WTC11 (cell line): ENCODE results near the gene SNU13. TPM values are rescaled to one million over a fixed set of nuclear protein-coding genes. Genes with fewer than 3 reads are reported as not detected.

ENCODE experiments used
- ATAC-seq: fragments of 200-7000 bp; cut with Tn5 transposase; 2 replicates; pipeline ENCODE4 v1.10.0; 2021; ENCODE audit warnings: mild to moderate bottlenecking, moderate library complexity
- CTCF ChIA-PET: fragments of 300-600 bp; sonication (Branson Sonifier 250); formaldehyde crosslinking; loops from one replicate; lab custom pipeline; 2021; ENCODE audit warnings: antibody characterized with exemption; lab: Charles Lee
- POLR2A ChIA-PET: fragments of 350-600 bp; sonication (Branson Sonifier 250); formaldehyde crosslinking; loops from one replicate; lab custom pipeline; 2021; ENCODE audit warnings: antibody characterized with exemption; lab: Charles Lee
- DNase-seq: peaks from one replicate; pipeline ENCODE4 v3.0.0; 2021; ENCODE audit warnings: low spot score
- H3K27ac Mint-ChIP-seq: 2 replicates; pipeline ENCODE4 v1.8.0; 2021; ENCODE audit warnings: mixed read lengths
- H3K27me3 Mint-ChIP-seq: 2 replicates; pipeline ENCODE4 v1.8.0; 2021; ENCODE audit warnings: low read depth, mild to moderate bottlenecking, moderate library complexity, mixed read lengths
- H3K36me3 Mint-ChIP-seq: 2 replicates; pipeline ENCODE4 v1.8.0; 2021; ENCODE audit warnings: mixed read lengths
- H3K4me1 Mint-ChIP-seq: 2 replicates; pipeline ENCODE4 v1.8.0; 2022; ENCODE audit warnings: mixed read lengths
- H3K4me3 Mint-ChIP-seq: 2 replicates; pipeline ENCODE4 v1.8.0; 2021; ENCODE audit warnings: mild to moderate bottlenecking, moderate library complexity, mixed read lengths
- H3K9me3 Mint-ChIP-seq: 2 replicates; pipeline ENCODE4 v1.8.0; 2021; ENCODE audit warnings: mixed read lengths
- GRHL2 ChIP-seq: fragments of 250-450 bp; sonication (Bioruptor Pico); IDR thresholded peaks from 2 replicates; pipeline ENCODE4 v1.8.0; 2022; ENCODE audit warnings: mild to moderate bottlenecking, moderate library complexity; ENCODE audit not compliant: insufficient replicate concordance, severe bottlenecking
- GTF2I ChIP-seq: fragments of 250-450 bp; sonication (Bioruptor Pico); conservative IDR thresholded peaks from 2 replicates; pipeline ENCODE4 v1.4.0; 2021; ENCODE audit warnings: mild to moderate bottlenecking
- JAZF1 ChIP-seq: fragments of 250-450 bp; sonication (Bioruptor Pico); IDR thresholded peaks from 2 replicates; pipeline ENCODE4 v1.9.0; 2021; ENCODE audit warnings: moderate library complexity, mild to moderate bottlenecking, inconsistent platforms
- MYBL2 ChIP-seq: sonication (generic); formaldehyde crosslinking; IDR thresholded peaks from 2 replicates; pipeline ENCODE4 v1.8.1; 2023; ENCODE audit warnings: mild to moderate bottlenecking, moderate library complexity, missing genetic modification reagents
- NFYB ChIP-seq: sonication (generic); formaldehyde crosslinking; conservative IDR thresholded peaks from 2 replicates; pipeline ENCODE4 v1.8.0; 2022; ENCODE audit warnings: low read depth, missing genetic modification reagents
- RELA ChIP-seq: sonication (generic); formaldehyde crosslinking; IDR thresholded peaks from 2 replicates; pipeline ENCODE4 v1.8.1; 2022; ENCODE audit warnings: missing genetic modification reagents, mild to moderate bottlenecking, borderline replicate concordance
- RORB ChIP-seq: fragments of 250-450 bp; sonication (Bioruptor Pico); IDR thresholded peaks from 2 replicates; pipeline ENCODE4 v1.9.0; 2021; ENCODE audit warnings: mild to moderate bottlenecking
- ZNF396 ChIP-seq: fragments of 250-450 bp; sonication (Bioruptor Pico); IDR thresholded peaks from 2 replicates; pipeline ENCODE4 v1.8.0; 2021; ENCODE audit warnings: mild to moderate bottlenecking, moderate library complexity, borderline replicate concordance
- ZNF671 ChIP-seq: fragments of 250-450 bp; sonication (Bioruptor Pico); IDR thresholded peaks from 2 replicates; pipeline ENCODE4 v1.8.0; 2021; ENCODE audit warnings: mild to moderate bottlenecking
- total RNA-seq: library from RNA; stranded (reverse); gene quantifications from 3 replicates; pipeline ENCODE4 v1.2.3, GENCODE V29; 2021
- TF ChIP-seq, protein P1 (sequence below): sonication (generic); formaldehyde crosslinking; IDR thresholded peaks from 2 replicates; pipeline ENCODE4 v1.8.0; 2023; ENCODE audit warnings: missing genetic modification reagents, mild to moderate bottlenecking, borderline replicate concordance
- TF ChIP-seq, protein P2 (sequence below): sonication (generic); formaldehyde crosslinking; IDR thresholded peaks from 2 replicates; pipeline ENCODE4 v1.8.0; 2022; ENCODE audit warnings: mild to moderate bottlenecking, missing genetic modification reagents
- TF ChIP-seq, protein P3 (sequence below): fragments of 250-450 bp; sonication (Bioruptor Pico); IDR thresholded peaks from 2 replicates; pipeline ENCODE4 v1.9.0; 2021; ENCODE audit warnings: mild to moderate bottlenecking
- TF ChIP-seq, protein P4 (sequence below): sonication (generic); formaldehyde crosslinking; IDR thresholded peaks from 2 replicates; pipeline ENCODE4 v1.8.1; 2023; ENCODE audit warnings: mild to moderate bottlenecking, moderate library complexity, missing genetic modification reagents
- TF ChIP-seq, protein P5 (sequence below): sonication (generic); formaldehyde crosslinking; IDR thresholded peaks from 2 replicates; pipeline ENCODE4 v1.8.1; 2022; ENCODE audit warnings: mild to moderate bottlenecking, missing genetic modification reagents, moderate library complexity, borderline replicate concordance

The SNU13 gene
- total RNA-seq, 1 experiment from 2014 or later, result 207 TPM

DNA sequence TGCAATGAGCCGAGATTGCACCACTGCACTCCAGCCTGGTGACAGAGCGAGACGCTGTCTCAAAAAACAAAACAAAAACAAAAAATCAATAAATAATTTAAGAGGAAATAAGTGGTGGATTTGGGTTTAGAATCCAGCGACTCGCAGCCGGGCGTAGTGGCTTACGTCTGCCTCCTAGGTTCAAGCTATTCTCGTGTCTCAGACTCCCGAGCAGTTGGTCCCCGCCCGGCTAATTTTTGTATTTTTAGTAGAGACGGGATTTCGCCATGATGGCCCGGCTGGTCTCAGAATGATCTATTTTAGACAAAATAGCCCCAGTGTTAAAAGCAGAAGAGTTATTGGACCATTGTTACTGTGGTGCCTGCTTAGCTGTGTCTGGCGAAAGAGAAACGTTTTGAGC is 29.8 kb downstream of the SNU13 start (continued):
- TF ChIP-seq, protein P1, sequence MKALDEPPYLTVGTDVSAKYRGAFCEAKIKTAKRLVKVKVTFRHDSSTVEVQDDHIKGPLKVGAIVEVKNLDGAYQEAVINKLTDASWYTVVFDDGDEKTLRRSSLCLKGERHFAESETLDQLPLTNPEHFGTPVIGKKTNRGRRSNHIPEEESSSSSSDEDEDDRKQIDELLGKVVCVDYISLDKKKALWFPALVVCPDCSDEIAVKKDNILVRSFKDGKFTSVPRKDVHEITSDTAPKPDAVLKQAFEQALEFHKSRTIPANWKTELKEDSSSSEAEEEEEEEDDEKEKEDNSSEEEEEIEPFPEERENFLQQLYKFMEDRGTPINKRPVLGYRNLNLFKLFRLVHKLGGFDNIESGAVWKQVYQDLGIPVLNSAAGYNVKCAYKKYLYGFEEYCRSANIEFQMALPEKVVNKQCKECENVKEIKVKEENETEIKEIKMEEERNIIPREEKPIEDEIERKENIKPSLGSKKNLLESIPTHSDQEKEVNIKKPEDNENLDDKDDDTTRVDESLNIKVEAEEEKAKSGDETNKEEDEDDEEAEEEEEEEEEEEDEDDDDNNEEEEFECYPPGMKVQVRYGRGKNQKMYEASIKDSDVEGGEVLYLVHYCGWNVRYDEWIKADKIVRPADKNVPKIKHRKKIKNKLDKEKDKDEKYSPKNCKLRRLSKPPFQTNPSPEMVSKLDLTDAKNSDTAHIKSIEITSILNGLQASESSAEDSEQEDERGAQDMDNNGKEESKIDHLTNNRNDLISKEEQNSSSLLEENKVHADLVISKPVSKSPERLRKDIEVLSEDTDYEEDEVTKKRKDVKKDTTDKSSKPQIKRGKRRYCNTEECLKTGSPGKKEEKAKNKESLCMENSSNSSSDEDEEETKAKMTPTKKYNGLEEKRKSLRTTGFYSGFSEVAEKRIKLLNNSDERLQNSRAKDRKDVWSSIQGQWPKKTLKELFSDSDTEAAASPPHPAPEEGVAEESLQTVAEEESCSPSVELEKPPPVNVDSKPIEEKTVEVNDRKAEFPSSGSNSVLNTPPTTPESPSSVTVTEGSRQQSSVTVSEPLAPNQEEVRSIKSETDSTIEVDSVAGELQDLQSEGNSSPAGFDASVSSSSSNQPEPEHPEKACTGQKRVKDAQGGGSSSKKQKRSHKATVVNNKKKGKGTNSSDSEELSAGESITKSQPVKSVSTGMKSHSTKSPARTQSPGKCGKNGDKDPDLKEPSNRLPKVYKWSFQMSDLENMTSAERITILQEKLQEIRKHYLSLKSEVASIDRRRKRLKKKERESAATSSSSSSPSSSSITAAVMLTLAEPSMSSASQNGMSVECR (CRISPR knock-in tag), result no peak
- TF ChIP-seq, protein P2, sequence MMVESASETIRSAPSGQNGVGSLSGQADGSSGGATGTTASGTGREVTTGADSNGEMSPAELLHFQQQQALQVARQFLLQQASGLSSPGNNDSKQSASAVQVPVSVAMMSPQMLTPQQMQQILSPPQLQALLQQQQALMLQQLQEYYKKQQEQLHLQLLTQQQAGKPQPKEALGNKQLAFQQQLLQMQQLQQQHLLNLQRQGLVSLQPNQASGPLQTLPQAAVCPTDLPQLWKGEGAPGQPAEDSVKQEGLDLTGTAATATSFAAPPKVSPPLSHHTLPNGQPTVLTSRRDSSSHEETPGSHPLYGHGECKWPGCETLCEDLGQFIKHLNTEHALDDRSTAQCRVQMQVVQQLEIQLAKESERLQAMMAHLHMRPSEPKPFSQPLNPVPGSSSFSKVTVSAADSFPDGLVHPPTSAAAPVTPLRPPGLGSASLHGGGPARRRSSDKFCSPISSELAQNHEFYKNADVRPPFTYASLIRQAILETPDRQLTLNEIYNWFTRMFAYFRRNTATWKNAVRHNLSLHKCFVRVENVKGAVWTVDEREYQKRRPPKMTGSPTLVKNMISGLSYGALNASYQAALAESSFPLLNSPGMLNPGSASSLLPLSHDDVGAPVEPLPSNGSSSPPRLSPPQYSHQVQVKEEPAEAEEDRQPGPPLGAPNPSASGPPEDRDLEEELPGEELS (CRISPR knock-in tag), result no peak
- TF ChIP-seq, protein P3, sequence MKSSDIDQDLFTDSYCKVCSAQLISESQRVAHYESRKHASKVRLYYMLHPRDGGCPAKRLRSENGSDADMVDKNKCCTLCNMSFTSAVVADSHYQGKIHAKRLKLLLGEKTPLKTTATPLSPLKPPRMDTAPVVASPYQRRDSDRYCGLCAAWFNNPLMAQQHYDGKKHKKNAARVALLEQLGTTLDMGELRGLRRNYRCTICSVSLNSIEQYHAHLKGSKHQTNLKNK, result no peak
- no peak for TF ChIP-seq ZNF671 (CRISPR knock-in tag)
- TF ChIP-seq, protein P4, sequence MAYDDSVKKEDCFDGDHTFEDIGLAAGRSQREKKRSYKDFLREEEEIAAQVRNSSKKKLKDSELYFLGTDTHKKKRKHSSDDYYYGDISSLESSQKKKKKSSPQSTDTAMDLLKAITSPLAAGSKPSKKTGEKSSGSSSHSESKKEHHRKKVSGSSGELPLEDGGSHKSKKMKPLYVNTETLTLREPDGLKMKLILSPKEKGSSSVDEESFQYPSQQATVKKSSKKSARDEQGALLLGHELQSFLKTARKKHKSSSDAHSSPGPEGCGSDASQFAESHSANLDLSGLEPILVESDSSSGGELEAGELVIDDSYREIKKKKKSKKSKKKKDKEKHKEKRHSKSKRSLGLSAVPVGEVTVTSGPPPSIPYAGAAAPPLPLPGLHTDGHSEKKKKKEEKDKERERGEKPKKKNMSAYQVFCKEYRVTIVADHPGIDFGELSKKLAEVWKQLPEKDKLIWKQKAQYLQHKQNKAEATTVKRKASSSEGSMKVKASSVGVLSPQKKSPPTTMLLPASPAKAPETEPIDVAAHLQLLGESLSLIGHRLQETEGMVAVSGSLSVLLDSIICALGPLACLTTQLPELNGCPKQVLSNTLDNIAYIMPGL, result no peak
- no peak for TF ChIP-seq MYBL2 (CRISPR knock-in tag)
- TF ChIP-seq ZNF396 (CRISPR knock-in tag), result no peak
- TF ChIP-seq JAZF1 (CRISPR knock-in tag), result no peak
- TF ChIP-seq RELA, result no peak
- TF ChIP-seq, protein P5, sequence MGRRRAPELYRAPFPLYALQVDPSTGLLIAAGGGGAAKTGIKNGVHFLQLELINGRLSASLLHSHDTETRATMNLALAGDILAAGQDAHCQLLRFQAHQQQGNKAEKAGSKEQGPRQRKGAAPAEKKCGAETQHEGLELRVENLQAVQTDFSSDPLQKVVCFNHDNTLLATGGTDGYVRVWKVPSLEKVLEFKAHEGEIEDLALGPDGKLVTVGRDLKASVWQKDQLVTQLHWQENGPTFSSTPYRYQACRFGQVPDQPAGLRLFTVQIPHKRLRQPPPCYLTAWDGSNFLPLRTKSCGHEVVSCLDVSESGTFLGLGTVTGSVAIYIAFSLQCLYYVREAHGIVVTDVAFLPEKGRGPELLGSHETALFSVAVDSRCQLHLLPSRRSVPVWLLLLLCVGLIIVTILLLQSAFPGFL (CRISPR knock-in tag), result no peak
- TF ChIP-seq, all 79 proteins: peak for 0

DNA sequence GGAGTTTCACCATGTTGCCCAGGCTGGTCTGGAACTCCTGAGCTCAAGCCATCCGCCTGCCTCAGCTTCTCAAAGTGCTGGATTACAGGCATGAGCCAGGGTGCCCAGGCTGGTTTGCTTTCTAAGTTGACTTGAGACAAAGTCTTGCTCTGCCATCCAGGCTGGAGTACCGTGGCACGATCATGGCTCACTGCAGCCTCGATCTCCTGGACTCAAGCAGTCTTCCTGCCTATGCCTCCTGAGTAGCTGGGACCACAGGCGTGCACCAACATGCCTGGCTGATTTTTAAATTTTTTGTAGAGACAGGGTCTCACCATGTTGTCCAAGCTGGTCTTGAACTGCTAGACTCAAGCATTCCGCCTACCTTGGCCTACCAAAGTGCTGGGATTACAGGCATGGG is 31.0 kb downstream of the SNU13 start:
- POLR2A ChIA-PET, result interaction anchor here (1.3 kb wide), 1 partner anchor 37 kb away, joined by 3 read pairs; the partner anchor contains the start of genes DESI1 and XRCC6
- Mint-ChIP-seq H3K27me3 (no peaks in the 10 kb centered on the region), H3K4me1 (no peaks in the 10 kb centered on the region), H3K9me3 (no peaks in the 10 kb centered on the region), H3K27ac (no peak overlapping the region), H3K4me3 (no peak overlapping the region), H3K36me3 (peaks cover 71% of the 10 kb centered on the region)
- CTCF ChIA-PET, result interaction anchor here (1.6 to 1.7 kb wide), 3 partner anchors 9 to 39 kb away, joined by 4 to 9 read pairs (median 5); no protein-coding TSS in a partner anchor
- TF ChIP-seq, protein P1 (CRISPR knock-in tag), result no peak
- TF ChIP-seq NFYB (CRISPR knock-in tag) (no peak), GRHL2 (CRISPR knock-in tag) (no peak), GTF2I (CRISPR knock-in tag) (no peak), RORB (CRISPR knock-in tag) (no peak)
- ATAC-seq (no peak), DNase-seq (no peak)
